K562 (cell line): ENCODE data around the gene ACRBP. TPM values are rescaled to one million over a fixed set of nuclear protein-coding genes. Genes with fewer than 3 reads are reported as not detected.
A peak's percentile ranks its signal among the peaks of the same experiment; 100 is the strongest.

Experiments used
- CCNT2 ChIP-seq: IDR thresholded peaks from 2 replicates; pipeline ENCODE4 v1.6.1; 2011; ENCODE audit warnings: borderline replicate concordance, low read depth, mild to moderate bottlenecking, moderate library complexity, mixed read lengths, low read length; ENCODE audit not compliant: insufficient read length; ENCODE audit errors: extremely low read depth
- CEBPZ ChIP-seq: fragments of 150-350 bp; IDR thresholded peaks from 2 replicates; pipeline ENCODE4 v1.6.1; 2014; ENCODE audit warnings: low read depth, mild to moderate bottlenecking, low read length, borderline replicate concordance
- NR0B1 ChIP-seq: fragments of 450-650 bp; IDR thresholded peaks from one replicate; pipeline ENCODE4 v1.6.1; 2018; ENCODE audit warnings: mild to moderate bottlenecking, moderate library complexity; ENCODE audit not compliant: partially characterized antibody
- POLR2AphosphoS5 ChIP-seq: IDR thresholded peaks from 2 replicates; pipeline ENCODE4 v1.6.1; 2011; ENCODE audit warnings: mild to moderate bottlenecking, low read depth, low read length, moderate library complexity; ENCODE audit not compliant: control insufficient read depth, insufficient read depth
- THAP12 ChIP-seq: fragments of 250-450 bp; sonication (Bioruptor Pico); IDR thresholded peaks from 2 replicates; pipeline ENCODE4 v1.9.0; 2021; ENCODE audit warnings: mild to moderate bottlenecking, inconsistent platforms
- ZBTB40 ChIP-seq, 2 experiments: fragments of 450-650 bp in 1 of 2; sonication (generic) in 1 of 2; formaldehyde crosslinking in 1 of 2; IDR thresholded peaks; 2 replicates each; pipeline versions ENCODE4 v1.7.1 to v1.9.0; 2016 to 2022; ENCODE audit warnings: inconsistent platforms in 1 of 2, mild to moderate bottlenecking in 1 of 2, missing genetic modification reagents in 1 of 2
- ZNF707 ChIP-seq: fragments of 250-450 bp; sonication (Bioruptor Pico); conservative IDR thresholded peaks from 2 replicates; pipeline ENCODE4 v1.8.0; 2022; ENCODE audit warnings: inconsistent platforms, mild to moderate bottlenecking, moderate library complexity
- polyA plus RNA-seq, 8 experiments: library from polyadenylated mRNA; depleted of rRNA in 4 of 8; stranded (reverse) in 5 of 8; unstranded in 3 of 8; fragments of >200 nt; fragmentation: Nextera tagmentation in 2 of 8; fragmentation: Illumina TruSeq in 1 of 8; extraction: Ambion mirVana in 2 of 8; extraction: Trizol in 1 of 8; gene quantifications; 2 replicates each; pipeline versions ENCODE4 v1.2.1 to v1.2.3, GENCODE V29; 2011 to 2014; ENCODE audit warnings: inconsistent platforms in 1 of 8, missing spikeins in 1 of 8
- total RNA-seq, 7 experiments: library from RNA; depleted of rRNA in 6 of 7; stranded (reverse); fragments of >200 nt in 6 of 7; fragmentation: Illumina TruSeq in 2 of 7; extraction: Trizol in 2 of 7; gene quantifications; 2 replicates each; pipeline versions ENCODE4 v1.2.1 to v1.2.3, GENCODE V29; 2011 to 2021; ENCODE audit warnings: low replicate concordance in 1 of 7

ACRBP gene
- total and polyA plus RNA-seq, 9 of the 15 experiments (the other 6 are each of a cell fraction or from before 2014, with no cell fraction given), result 3.1 to 31.8 (median 8.4) TPM

GRCh38 chr12:6639151-6639801, 8.0 kb downstream of the ACRBP start (continued):
- TF ChIP-seq THAP12 (CRISPR knock-in tag) (no peak), CCNT2 (peak; percentile 93), CEBPZ (no peak), ZNF707 (no peak), POLR2AphosphoS5 (peak; percentile 76), ZBTB40 (IDR thresholded peaks at IDR 0.05) (no peak), ZBTB40 (CRISPR knock-in tag; IDR thresholded peaks at IDR 0.05) (no peak), NR0B1 (no peak)
